Measurements from ENCODE around the gene HMCES.
A peak's percentile ranks its signal among the peaks of the same experiment; 100 is the strongest.
"Not testable (repeated sequence)": the region's sequence is repeated elsewhere in the genome, so short reads cannot be mapped to it uniquely, and the experiment has no call there.

HMCES gene

GRCh38 chr3:129321887-129322286 is 43.2 kb downstream of the HMCES start:
- DNase-seq (ENCODE audit: low spot score) = no peak

- peak; percentile 80 for DNase-seq (ENCODE audit: low spot score)
These were observed 45.1 kb downstream of the HMCES start for GRCh38 chr3:129323651-129324294.

- no peak for DNase-seq (ENCODE audit: low spot score)
These were observed 46.2 kb downstream of the HMCES start for GRCh38 chr3:129324855-129325254.

- DNase-seq (ENCODE audit: low spot score) = no peak
These were observed 46.7 kb downstream of the HMCES start for GRCh38 chr3:129325383-129325782.

- no peak for DNase-seq (ENCODE audit: low spot score)
These were observed 47.5 kb downstream of the HMCES start for GRCh38 chr3:129326138-129326537.

- DNase-seq (ENCODE audit: low spot score) = no peak
These were observed 47.9 kb downstream of the HMCES start for GRCh38 chr3:129326595-129326994.

DNA sequence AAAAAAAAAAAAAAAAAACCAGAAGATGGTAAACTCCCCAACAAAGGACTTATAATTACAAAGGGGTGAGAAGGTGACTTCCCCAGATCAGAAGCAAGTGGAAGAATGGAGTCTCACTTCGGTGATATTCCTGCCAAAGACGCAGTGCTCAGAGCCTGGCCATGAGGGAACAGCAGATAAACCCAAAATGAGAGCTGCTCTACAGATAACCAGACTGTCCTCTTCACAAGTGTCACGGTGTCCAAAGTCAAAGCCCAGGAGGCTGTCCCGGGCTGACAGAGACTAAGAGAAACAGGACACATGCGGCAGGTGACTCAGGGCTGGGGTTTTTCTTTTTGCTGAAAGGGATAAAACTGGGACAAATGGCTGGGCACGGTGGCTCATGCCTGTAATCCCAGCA is 48.8 kb downstream of the HMCES start:
- no peak for DNase-seq (ENCODE audit: low spot score)

DNA sequence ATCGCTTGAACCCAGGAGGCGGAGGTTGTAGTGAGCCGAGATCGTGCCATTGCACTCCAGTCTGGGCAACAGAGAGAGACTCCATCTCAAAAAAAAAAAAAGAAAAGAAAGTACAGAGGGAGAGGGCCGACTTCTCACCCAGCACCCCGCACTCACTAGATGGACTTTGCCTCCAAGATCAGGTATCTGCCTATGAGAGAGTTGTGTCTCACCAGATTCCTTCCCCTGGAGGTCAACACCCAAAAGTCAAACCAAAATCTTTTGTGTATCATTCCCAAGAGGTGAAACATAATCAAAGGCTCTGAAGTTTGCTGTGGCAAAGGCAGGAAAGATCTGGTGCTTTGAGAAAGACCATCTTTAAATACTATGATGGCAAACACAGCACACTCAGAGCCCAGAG is 51.2 kb downstream of the HMCES start:
- DNase-seq (ENCODE audit: low spot score) = no peak

GRCh38 chr3:129330409-129330808 is 51.7 kb downstream of the HMCES start:
- no peak for DNase-seq (ENCODE audit: low spot score)

GRCh38 chr3:129333891-129334290 is 55.2 kb downstream of the HMCES start:
- no peak for DNase-seq (ENCODE audit: low spot score)

DNA sequence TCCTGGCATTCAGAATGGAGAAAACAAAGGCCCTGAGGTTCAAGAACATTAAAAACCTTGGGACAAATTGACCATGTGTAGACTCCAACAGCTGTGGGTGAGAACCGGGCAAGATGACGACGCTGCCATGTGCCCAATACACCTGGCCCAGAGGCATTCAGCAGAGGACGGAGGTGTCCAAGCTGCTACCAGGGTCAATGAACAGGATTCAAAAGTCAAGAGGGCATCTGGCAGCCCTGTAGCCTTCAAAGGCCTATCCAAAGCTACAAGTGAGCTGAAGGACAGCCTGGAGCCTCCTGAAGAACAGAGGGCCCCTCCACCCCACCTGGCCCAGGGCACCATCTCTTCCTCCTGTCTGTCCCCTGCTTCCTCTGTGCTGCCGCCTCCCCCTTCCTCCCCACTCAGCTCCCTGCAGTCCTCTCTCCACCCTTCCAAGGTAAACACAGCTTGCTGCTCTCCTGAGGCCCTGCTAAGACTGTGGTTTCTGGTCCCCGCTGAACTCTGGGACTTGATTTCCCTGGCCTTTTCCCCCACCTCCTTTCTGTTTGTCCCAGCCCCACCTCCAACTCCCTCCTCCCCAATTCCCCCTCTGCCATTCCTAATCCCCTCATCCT is 57.5 kb downstream of the HMCES start:
- no peak for DNase-seq (ENCODE audit: low spot score)

- DNase-seq (ENCODE audit: low spot score) = not testable (repeated sequence)
These were observed 59.0 kb downstream of the HMCES start for GRCh38 chr3:129337719-129338118.

GRCh38 chr3:129339186-129339585 is 60.5 kb downstream of the HMCES start:
- not testable (repeated sequence) for DNase-seq (ENCODE audit: low spot score)

DNA sequence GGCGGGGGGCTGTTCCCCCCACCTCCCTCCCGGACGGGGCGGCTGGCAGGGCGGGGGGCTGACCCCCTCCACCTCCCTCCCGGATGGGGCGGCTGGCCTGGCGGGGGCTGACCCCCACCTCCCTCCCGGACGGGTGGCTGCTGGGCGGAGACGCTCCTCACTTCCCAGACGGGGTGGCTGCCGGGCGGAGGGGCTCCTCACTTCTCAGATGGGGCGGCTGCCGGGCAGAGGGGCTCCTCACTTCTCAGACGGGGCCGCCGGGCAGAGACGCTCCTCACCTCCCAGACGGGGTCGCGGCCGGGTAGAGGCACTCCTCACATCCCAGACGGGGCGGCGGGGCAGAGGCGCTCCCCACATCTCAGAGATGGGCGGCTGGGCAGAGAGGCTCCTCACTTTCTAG is 61.2 kb downstream of the HMCES start:
- DNase-seq (ENCODE audit: low spot score) = not testable (repeated sequence)

GRCh38 chr3:129341331-129342141 is 62.9 kb downstream of the HMCES start:
- DNase-seq (ENCODE audit: low spot score) = no peak

DNA sequence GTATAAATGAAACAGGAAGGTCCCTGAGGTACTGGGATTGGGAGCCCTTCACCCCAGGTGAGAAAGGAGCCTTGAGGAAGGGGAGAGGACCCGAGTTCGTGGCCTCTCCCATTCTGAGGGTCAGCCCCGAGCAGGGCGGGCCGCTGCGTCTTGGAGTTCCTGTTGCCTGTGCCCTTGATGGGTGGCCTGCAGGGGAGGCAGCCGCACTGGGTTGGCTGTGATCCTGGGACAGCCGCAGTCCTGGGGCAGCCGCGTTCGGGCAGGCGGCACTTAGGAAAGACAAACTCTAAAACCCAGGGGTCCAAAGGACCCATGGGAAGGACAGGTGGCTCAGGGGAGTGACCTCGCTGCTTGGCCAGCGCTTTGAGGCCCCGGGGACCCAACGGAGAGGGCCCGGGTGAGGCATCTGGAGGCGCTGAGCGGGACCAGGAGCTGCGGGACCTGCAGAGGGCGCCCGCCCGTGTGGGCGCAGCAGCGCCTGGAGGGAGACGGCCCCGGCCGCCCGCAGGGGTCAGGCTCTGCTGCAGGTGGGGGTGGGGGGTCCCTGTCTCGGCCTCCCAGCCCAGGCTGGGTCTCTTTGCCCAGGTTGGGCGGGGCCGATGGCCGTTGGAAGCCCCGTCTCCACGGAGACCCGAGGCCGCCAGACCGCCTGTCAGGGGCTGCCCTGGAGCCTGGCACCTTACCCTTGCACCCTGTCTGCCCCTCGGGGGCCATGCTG is 65.1 kb downstream of the HMCES start:
- DNase-seq (ENCODE audit: low spot score) = peak; percentile 91

GRCh38 chr3:129344540-129345220 is 66.0 kb downstream of the HMCES start:
- peak; percentile 85 for DNase-seq (ENCODE audit: low spot score)

DNA sequence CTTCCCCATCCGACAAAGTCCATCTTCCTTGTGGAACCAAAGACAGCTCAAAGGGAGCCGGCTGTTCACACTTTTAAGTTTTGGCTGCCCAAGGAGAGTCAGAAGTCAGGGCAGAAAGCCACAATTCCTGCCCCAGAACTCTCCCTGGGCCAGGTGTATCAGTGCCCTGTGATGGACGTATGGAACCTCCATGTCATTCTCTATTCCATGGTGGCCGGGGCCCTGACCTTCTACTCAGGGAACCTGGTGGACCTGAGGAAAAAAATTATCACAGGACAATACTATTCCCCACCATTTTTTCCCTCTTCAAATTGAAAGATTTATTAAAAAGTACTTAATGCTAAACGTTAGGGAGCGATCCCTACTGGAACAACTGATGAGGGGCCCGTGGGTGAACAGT is 66.6 kb downstream of the HMCES start:
- no peak for DNase-seq (ENCODE audit: low spot score)

- DNase-seq (ENCODE audit: low spot score) = no peak
These were observed 67.3 kb downstream of the HMCES start for GRCh38 chr3:129345971-129346370.

- no peak for DNase-seq (ENCODE audit: low spot score)
These were observed 68.2 kb downstream of the HMCES start for GRCh38 chr3:129346695-129347457.

- DNase-seq (ENCODE audit: low spot score) = no peak
These were observed 68.8 kb downstream of the HMCES start for GRCh38 chr3:129347458-129347845.

All from HuH-7.5 (cell line).